Left lung (tissue), 10 donors: ENCODE data around the gene NPHS1. TPM values are rescaled to one million over a fixed set of nuclear protein-coding genes. Genes with fewer than 3 reads are reported as not detected.
A peak's percentile ranks its signal among the peaks of the same experiment; 100 is the strongest.
"Not testable (repeated sequence)": the region's sequence is repeated elsewhere in the genome, so short reads cannot be mapped to it uniquely, and the experiment has no call there.

Source experiments
- ATAC-seq: fragments of 200-7000 bp; cut with Tn5 transposase; one replicate; pipeline ENCODE4 v1.9.1; 2020; ENCODE audit warnings: moderate library complexity
- DNase-seq, 4 donors: peaks; one replicate each; pipeline ENCODE4 v3.0.0-alpha.2; 2013 to 2020
- H3K27ac ChIP-seq, 2 donors: fragments of 200-600 bp; sonication (generic) in 1 of 2; one replicate each; pipeline versions ENCODE4 v1.5.0 to v1.8.0; 2020 to 2021
- H3K27me3 ChIP-seq, 2 donors: fragments of 200-600 bp; sonication (generic) in 1 of 2; one replicate each; pipeline versions ENCODE4 v1.5.0 to v1.8.0; 2020 to 2021
- H3K36me3 ChIP-seq, 2 donors: fragments of 200-600 bp; sonication (generic) in 1 of 2; one replicate each; pipeline versions ENCODE4 v1.5.0 to v1.8.0; 2020 to 2021
- H3K4me1 ChIP-seq, 2 donors: fragments of 200-600 bp; one replicate each; pipeline ENCODE4 v1.8.0; 2021
- H3K4me3 ChIP-seq, 2 donors: fragments of 200-600 bp; sonication (generic) in 1 of 2; one replicate each; pipeline versions ENCODE4 v1.5.0 to v1.8.0; 2020 to 2021; ENCODE audit warnings: mild to moderate bottlenecking in 1 of 2
- H3K9me3 ChIP-seq, 2 donors: fragments of 200-600 bp; sonication (generic) in 1 of 2; one replicate each; pipeline versions ENCODE4 v1.5.0 to v1.8.0; 2020 to 2021
- CTCF ChIP-seq, 2 donors: fragments of 200-600 bp; sonication (generic) in 1 of 2; IDR thresholded peaks; one replicate each; pipeline versions ENCODE4 v1.5.0 to v1.8.0; 2021; ENCODE audit warnings: antibody characterized with exemption in 2 of 2
- intact Hi-C, 2 donors: fragments of 100-400 bp; cut with DNase I; formaldehyde crosslinking; loops; one replicate each; pipeline versions ENCODE4 v1.11.2 to v1.14.2; 2022
- polyA plus RNA-seq, 6 donors: library from polyadenylated mRNA; unstranded; fragments of 120-200 nt; gene quantifications; one replicate each; pipeline ENCODE4 v1.2.1, GENCODE V29; 2013; ENCODE audit not compliant: insufficient read length in 6 of 6
- total RNA-seq, 2 donors: library from RNA; stranded (reverse); fragmentation: NEBNext Ultra II Directional; extraction: Animal tissue kit (Norgen Biotek cat#: 25700); gene quantifications; one replicate each; pipeline ENCODE4 v1.2.1, GENCODE V29; 2021
- donor health status: DM: no; HTN: yes; CAD: no.
- donor health status: DM: no; HTN: no; CAD: no.

NPHS1 gene
- total and polyA plus RNA-seq, 8 donors, result 0.08 to 2.0 (median 0.99) TPM; not detected in 1

DNA sequence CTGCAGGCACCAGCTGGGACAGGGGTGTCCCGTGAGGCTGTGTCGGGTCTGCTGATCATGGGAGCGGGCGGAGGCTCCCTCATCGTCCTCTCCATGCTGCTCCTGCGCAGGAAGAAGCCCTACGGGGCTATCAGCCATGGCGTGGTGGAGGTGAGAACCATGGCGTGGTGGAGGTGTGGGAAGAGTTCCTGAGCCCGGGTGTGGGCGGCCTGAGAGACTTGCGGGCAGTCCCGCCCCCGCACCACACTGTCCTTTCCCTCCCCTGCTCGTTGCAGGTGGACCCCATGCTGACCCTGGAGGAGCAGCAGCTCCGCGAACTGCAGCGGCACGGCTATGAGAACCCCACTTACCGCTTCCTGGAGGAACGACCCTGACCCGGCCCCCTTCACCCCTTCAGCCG lies 26.8 kb upstream of the NPHS1 start:
- Histone ChIP-seq H3K4me3 (no peak overlapping the region), H3K9me3 (no peaks in the 10 kb centered on the region), H3K27me3 (peaks cover 0 to 26% of the 10 kb centered on the region in 2 donors), H3K4me1 (peaks cover 0 to 5% of the 10 kb centered on the region in 2 donors), H3K27ac (no peak overlapping the region), H3K36me3 (no peaks in the 10 kb centered on the region)
- DNase-seq, result no peak
- ATAC-seq, result no peak
- TF ChIP-seq CTCF (IDR thresholded peaks at IDR 0.05), result no peak
- intact Hi-C loops, result loop anchor here in 1 of 2 donors (5.0 kb wide), 1 partner anchor 53 kb away; no protein-coding TSS in a partner anchor

- Histone ChIP-seq H3K4me3 (no peak overlapping the region), H3K36me3 (no peaks in the 10 kb centered on the region), H3K9me3 (no peaks in the 10 kb centered on the region), H3K4me1 (peaks cover 3 to 10% of the 10 kb centered on the region in 2 donors), H3K27me3 (peaks cover 0 to 53% of the 10 kb centered on the region in 2 donors), H3K27ac (no peak overlapping the region)
- DNase-seq, result peak in 1 of 4 donors; percentile 77
- no peak for TF ChIP-seq CTCF (IDR thresholded peaks at IDR 0.05)
- intact Hi-C loops, result no loop called here
- ATAC-seq, result no peak
Measured at GRCh38 chr19:35874392-35874930, 22.2 kb upstream of the NPHS1 start.

GRCh38 chr19:35872180-35872579 lies 19.9 kb upstream of the NPHS1 start:
- H3K9me3 ChIP-seq, result no peaks in the 10 kb centered on the region
- peaks cover 9 to 23% of the 10 kb centered on the region in 2 donors for H3K4me1 ChIP-seq
- no peak overlapping the region for H3K4me3 ChIP-seq
- H3K27ac ChIP-seq, result no peak overlapping the region
- intact Hi-C loops, result no loop called here
- no peaks in the 10 kb centered on the region for H3K36me3 ChIP-seq
- no peak for TF ChIP-seq CTCF (IDR thresholded peaks at IDR 0.05)
- ATAC-seq (no peak), DNase-seq (no peak)
- H3K27me3 ChIP-seq, result peaks cover 0 to 55% of the 10 kb centered on the region in 2 donors

- H3K27ac ChIP-seq, result no peak overlapping the region
- intact Hi-C loops, result no loop called here
Measured at GRCh38 chr19:35871611-35872010, 19.3 kb upstream of the NPHS1 start.

GRCh38 chr19:35870798-35871197 lies 18.5 kb upstream of the NPHS1 start:
- no peak for TF ChIP-seq CTCF (IDR thresholded peaks at IDR 0.05)
- intact Hi-C loops, result no loop called here
- ATAC-seq (no peak), DNase-seq (peak in 1 of 4 donors; percentile 53)
- Histone ChIP-seq H3K36me3 (no peaks in the 10 kb centered on the region), H3K9me3 (no peaks in the 10 kb centered on the region), H3K4me3 (no peak overlapping the region), H3K27me3 (peaks cover 0 to 69% of the 10 kb centered on the region in 2 donors), H3K27ac (no peak overlapping the region), H3K4me1 (peaks cover 9 to 23% of the 10 kb centered on the region in 2 donors)

More at GRCh38 chr19:35871611-35872010, 19.3 kb upstream of the NPHS1 start:
- TF ChIP-seq CTCF (IDR thresholded peaks at IDR 0.05), result no peak
- Histone ChIP-seq H3K36me3 (no peaks in the 10 kb centered on the region), H3K4me1 (peaks cover 9 to 23% of the 10 kb centered on the region in 2 donors), H3K9me3 (no peaks in the 10 kb centered on the region), H3K27me3 (peaks cover 0 to 61% of the 10 kb centered on the region in 2 donors), H3K4me3 (no peak overlapping the region)
- ATAC-seq, result no peak
- DNase-seq, result peak in 1 of 4 donors; percentile 48

DNA sequence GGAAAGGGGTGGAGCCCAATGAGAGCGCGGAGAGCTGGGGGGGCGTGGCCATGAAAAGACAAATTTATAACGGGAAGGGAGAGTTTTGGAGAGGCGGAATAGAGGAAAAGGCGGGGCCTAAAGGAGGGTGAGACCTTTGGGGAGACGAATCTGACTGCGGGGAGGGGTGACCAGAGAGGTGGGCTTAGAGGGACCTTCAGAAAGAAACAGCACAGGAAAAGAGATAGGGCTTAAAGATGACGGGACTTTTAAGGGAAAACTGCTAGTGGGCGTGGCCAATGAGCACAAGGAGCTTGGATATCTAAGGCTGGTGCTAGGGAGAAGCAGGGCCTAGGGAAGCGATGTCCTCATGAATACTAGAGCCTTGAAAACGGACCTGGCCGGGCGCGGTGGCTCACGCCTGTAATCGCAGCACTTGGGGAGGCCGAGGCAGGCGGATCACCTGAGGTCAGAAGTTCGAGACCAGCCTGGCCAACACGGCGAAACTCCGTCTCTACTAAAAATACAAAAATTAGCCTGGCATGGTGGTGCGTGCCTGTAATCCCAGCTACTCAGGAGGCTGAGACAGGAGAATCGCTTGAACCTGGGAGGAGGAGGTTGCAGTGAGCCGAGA lies 17.9 kb upstream of the NPHS1 start:
- intact Hi-C loops, result not testable (repeated sequence)

More for the DNA sequence above, 17.9 kb upstream of the NPHS1 start:
- H3K4me3 ChIP-seq, result peak overlapping the region in 1 of 2 donors; percentile 10
- DNase-seq, result peak in 1 of 4 donors; percentile 61
- peaks cover 9 to 23% of the 10 kb centered on the region in 2 donors for H3K4me1 ChIP-seq
- not testable (repeated sequence) for H3K9me3 ChIP-seq, H3K36me3 ChIP-seq, H3K27ac ChIP-seq, ATAC-seq
- peaks cover 0 to 75% of the 10 kb centered on the region in 2 donors for H3K27me3 ChIP-seq
